Aorta (tissue), 5 donors: ENCODE measurements around the gene GRM4. TPM values are rescaled to one million over a fixed set of nuclear protein-coding genes. Genes with fewer than 3 reads are reported as not detected.
A peak's percentile ranks its signal among the peaks of the same experiment; 100 is the strongest.

Source experiments
- ATAC-seq: fragments of 200-7000 bp; cut with Tn5 transposase; one replicate; pipeline ENCODE4 v1.9.1; 2022; ENCODE audit warnings: moderate library complexity; ENCODE audit not compliant: low FRiP score
- DNase-seq, 2 donors: peaks; one replicate each; pipeline ENCODE4 v3.0.0-alpha.2; 2020
- H3K27ac ChIP-seq, 2 donors: one replicate each; pipeline ENCODE4 v1.5.1; 2013; ENCODE audit warnings: low read length in 2 of 2, mild to moderate bottlenecking in 2 of 2, moderate library complexity in 2 of 2, control low read depth in 1 of 2, inconsistent platforms in 1 of 2, low read depth in 1 of 2
- H3K27me3 ChIP-seq, 2 donors: one replicate each; pipeline ENCODE4 v1.6.1; 2013; ENCODE audit warnings: control low read depth in 1 of 2, low read length in 1 of 2, mild to moderate bottlenecking in 1 of 2, moderate library complexity in 1 of 2; ENCODE audit not compliant: insufficient read depth in 2 of 2, control insufficient read depth in 1 of 2
- H3K36me3 ChIP-seq, 2 donors: one replicate each; pipeline ENCODE4 v1.6.1; 2013; ENCODE audit warnings: control low read depth in 1 of 2, low read length in 1 of 2, mild to moderate bottlenecking in 1 of 2; ENCODE audit not compliant: insufficient read depth in 2 of 2, control insufficient read depth in 1 of 2
- H3K4me1 ChIP-seq, 2 donors: one replicate each; pipeline ENCODE4 v1.6.1; 2013; ENCODE audit warnings: low read length in 2 of 2, control low read depth in 1 of 2, mild to moderate bottlenecking in 1 of 2, moderate library complexity in 1 of 2; ENCODE audit not compliant: insufficient read depth in 2 of 2, control insufficient read depth in 1 of 2
- H3K4me3 ChIP-seq, 2 donors: one replicate each; pipeline ENCODE4 v1.5.1; 2013; ENCODE audit warnings: low read length in 2 of 2, control low read depth in 1 of 2, mild to moderate bottlenecking in 1 of 2
- H3K9me3 ChIP-seq: one replicate; pipeline ENCODE4 v1.6.1; 2013; ENCODE audit warnings: mild to moderate bottlenecking, low read length; ENCODE audit not compliant: control insufficient read depth
- WGBS, 2 donors: extraction: QIAGEN DNeasy Blood & Tissue Kit; methylation state at CpG; one replicate each; pipeline ENCODE4 v1.1.7; 2013; 5-methylcytosine and 5-hydroxymethylcytosine counted together
- intact Hi-C, 2 donors: fragments of 100-400 bp; cut with DNase I; formaldehyde crosslinking; loops; one replicate each; pipeline versions ENCODE4 v1.14.2 to v1.15.0; 2022
- polyA plus RNA-seq, 2 donors: library from polyadenylated mRNA; stranded (reverse); fragments of 200-250 nt; gene quantifications; one replicate each; pipeline ENCODE4 v1.2.3, GENCODE V29; 2013
- total RNA-seq, 2 donors: library from RNA; stranded (reverse); fragmentation: NEBNext Ultra II Directional; extraction: Animal tissue kit (Norgen Biotek cat#: 25700); gene quantifications; one replicate each; pipeline ENCODE4 v1.2.1, GENCODE V29; 2021
- donor health status: healthy with polysubstance abuse.
- donor health status: Bipolar disorder and iron deficiency.
- donor health status: DM: no; HTN: no; CAD: no.
- donor health status: DM: no; HTN: no; CAD: no.
- donor health status: DM: yes; HTN: yes; CAD: no.

GRM4 gene
- total and polyA plus RNA-seq, 4 donors = not detected

GRCh38 chr6:33988121-33989015, 157.5 kb downstream of the GRM4 start:
- Histone ChIP-seq H3K9me3 (no peaks in the 10 kb centered on the region), H3K4me3 (no peak overlapping the region), H3K36me3 (no peaks in the 10 kb centered on the region), H3K27ac (no peak overlapping the region), H3K27me3 (no peaks in the 10 kb centered on the region), H3K4me1 (no peaks in the 10 kb centered on the region)
- 36 to 43% methylated on average over 16 of the region's 16 CpGs for WGBS, 2 donors
- ATAC-seq = no peak
- DNase-seq = no peak
- intact Hi-C loops = no loop called here

GRCh38 chr6:33987531-33988021, 158.3 kb downstream of the GRM4 start:
- intact Hi-C loops = no loop called here
- no peak for ATAC-seq
- no peaks in the 10 kb centered on the region for H3K36me3 ChIP-seq
- 58 to 68% methylated on average over 13 of the region's 13 CpGs for WGBS, 2 donors
- H3K4me1 ChIP-seq = no peaks in the 10 kb centered on the region
- H3K9me3 ChIP-seq = no peaks in the 10 kb centered on the region
- no peak overlapping the region for H3K4me3 ChIP-seq
- DNase-seq = no peak
- H3K27me3 ChIP-seq = no peaks in the 10 kb centered on the region
- no peak overlapping the region for H3K27ac ChIP-seq

- intact Hi-C loops = no loop called here
Measured at GRCh38 chr6:33985947-33986346, 159.9 kb downstream of the GRM4 start.

GRCh38 chr6:33985313-33985751, 160.6 kb downstream of the GRM4 start:
- Histone ChIP-seq H3K4me1 (no peaks in the 10 kb centered on the region), H3K9me3 (no peaks in the 10 kb centered on the region), H3K36me3 (no peaks in the 10 kb centered on the region), H3K4me3 (no peak overlapping the region), H3K27ac (no peak overlapping the region), H3K27me3 (no peaks in the 10 kb centered on the region)
- WGBS, 2 donors = 65 to 67% methylated on average over 14 of the region's 14 CpGs
- DNase-seq (no peak), ATAC-seq (no peak)
- intact Hi-C loops = no loop called here

More at GRCh38 chr6:33985947-33986346, 159.9 kb downstream of the GRM4 start:
- H3K4me1 ChIP-seq = no peaks in the 10 kb centered on the region
- ATAC-seq (no peak), DNase-seq (no peak)
- no peak overlapping the region for H3K4me3 ChIP-seq
- no peak overlapping the region for H3K27ac ChIP-seq
- no peaks in the 10 kb centered on the region for H3K27me3 ChIP-seq
- no peaks in the 10 kb centered on the region for H3K9me3 ChIP-seq
- WGBS, 2 donors = 81 to 88% methylated on average over 1 of the region's 1 CpG
- H3K36me3 ChIP-seq = no peaks in the 10 kb centered on the region

GRCh38 chr6:33984466-33985312, 161.2 kb downstream of the GRM4 start:
- H3K4me1 ChIP-seq = no peaks in the 10 kb centered on the region
- no peak overlapping the region for H3K27ac ChIP-seq
- WGBS, 2 donors = 69 to 74% methylated on average over 21 of the region's 21 CpGs
- H3K36me3 ChIP-seq = no peaks in the 10 kb centered on the region
- intact Hi-C loops = no loop called here
- no peaks in the 10 kb centered on the region for H3K9me3 ChIP-seq
- no peak overlapping the region for H3K4me3 ChIP-seq
- ATAC-seq (no peak), DNase-seq (no peak)
- H3K27me3 ChIP-seq = no peaks in the 10 kb centered on the region

- Histone ChIP-seq H3K27me3 (no peaks in the 10 kb centered on the region), H3K4me1 (no peaks in the 10 kb centered on the region), H3K9me3 (no peaks in the 10 kb centered on the region), H3K4me3 (no peak overlapping the region), H3K27ac (no peak overlapping the region), H3K36me3 (no peaks in the 10 kb centered on the region)
- WGBS, 2 donors = 76 to 82% methylated on average over 8 of the region's 8 CpGs
- no peak for ATAC-seq
- intact Hi-C loops = no loop called here
- peak in 1 of 2 donors; percentile 32 for DNase-seq
Measured at GRCh38 chr6:33983721-33984465, 162.0 kb downstream of the GRM4 start.

- no peak overlapping the region for H3K4me3 ChIP-seq
- H3K27me3 ChIP-seq = no peaks in the 10 kb centered on the region
- DNase-seq (peak in 1 of 2 donors; percentile 65), ATAC-seq (peak; percentile 40)
- no peak overlapping the region for H3K27ac ChIP-seq
- WGBS, 2 donors = 15 to 25% methylated on average over 13 of the region's 13 CpGs
- H3K36me3 ChIP-seq = no peaks in the 10 kb centered on the region
- H3K9me3 ChIP-seq = no peaks in the 10 kb centered on the region
- no peaks in the 10 kb centered on the region for H3K4me1 ChIP-seq
- intact Hi-C loops = no loop called here
Measured at GRCh38 chr6:33983109-33983716, 162.7 kb downstream of the GRM4 start.

- H3K36me3 ChIP-seq = no peaks in the 10 kb centered on the region
- H3K4me3 ChIP-seq = no peak overlapping the region
- no peaks in the 10 kb centered on the region for H3K9me3 ChIP-seq
- no peak for ATAC-seq
- no peaks in the 10 kb centered on the region for H3K27me3 ChIP-seq
- WGBS, 2 donors = 62 to 64% methylated on average over 4 of the region's 4 CpGs
- H3K4me1 ChIP-seq = no peaks in the 10 kb centered on the region
- intact Hi-C loops = no loop called here
- no peak overlapping the region for H3K27ac ChIP-seq
- no peak for DNase-seq
Measured at GRCh38 chr6:33981861-33982260, 164.0 kb downstream of the GRM4 start.
